ENCODE measurements around the gene TTLL11.
"Not testable (repeated sequence)": the region's sequence is repeated elsewhere in the genome, so short reads cannot be mapped to it uniquely, and the experiment has no call there.

TTLL11 gene

DNA sequence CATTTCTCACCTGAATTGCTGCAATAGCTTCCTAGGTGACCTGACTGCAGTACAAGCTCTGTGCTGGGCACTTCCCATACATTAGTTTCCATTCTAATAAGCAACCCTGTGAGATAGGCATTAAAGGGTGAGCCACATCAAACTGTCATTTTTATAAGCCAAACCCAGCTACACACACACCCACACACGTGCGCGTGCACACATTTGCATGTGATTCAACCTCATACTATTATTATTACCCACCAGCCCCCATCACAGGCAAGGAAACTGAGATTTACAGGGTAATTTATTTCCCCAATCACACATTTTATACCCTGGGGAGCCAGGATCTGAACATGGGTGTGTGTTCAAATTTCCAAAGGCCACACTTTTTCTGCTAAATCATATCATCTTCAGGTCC is 93.6 kb downstream of the TTLL11 start:
- DNase-seq = no peak

- DNase-seq = no peak
Observed at GRCh38 chr9:121998513-121999049, 94.5 kb downstream of the TTLL11 start.

GRCh38 chr9:121997791-121998190 is 95.3 kb downstream of the TTLL11 start:
- DNase-seq = no peak

- no peak for DNase-seq
Observed at GRCh38 chr9:121996783-121997182, 96.3 kb downstream of the TTLL11 start.

- DNase-seq = no peak
Observed at GRCh38 chr9:121995997-121996396, 97.1 kb downstream of the TTLL11 start.

DNA sequence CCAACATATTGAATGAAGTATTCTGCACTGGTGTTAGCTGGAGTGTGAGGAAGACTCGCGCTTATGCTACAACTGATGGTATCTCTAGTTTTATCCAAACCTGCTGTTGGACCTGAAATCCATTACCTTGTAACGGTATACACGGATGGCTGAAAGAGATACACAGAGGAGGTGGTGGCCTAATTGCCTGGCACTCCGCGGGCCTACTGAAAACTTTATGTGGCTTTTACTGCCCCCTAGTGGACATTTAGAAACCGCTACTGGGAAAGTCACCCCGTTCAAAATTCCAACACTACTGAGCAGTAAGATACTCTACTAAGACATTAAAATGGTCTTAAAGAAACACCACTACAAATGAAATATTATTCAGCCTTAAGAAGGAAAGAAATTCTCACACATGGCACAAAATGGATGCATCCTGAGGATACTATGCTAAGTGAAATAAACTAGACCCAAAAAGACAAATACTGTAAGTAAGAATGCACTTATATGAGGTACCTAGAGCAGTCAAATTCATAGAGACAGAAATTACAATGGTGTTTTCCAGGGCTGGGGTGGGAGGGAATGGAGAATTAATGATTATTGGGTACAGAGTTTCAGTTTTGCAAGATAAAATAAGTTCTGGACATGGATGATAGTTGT is 100.4 kb downstream of the TTLL11 start:
- peak; percentile 22 for DNase-seq

DNA sequence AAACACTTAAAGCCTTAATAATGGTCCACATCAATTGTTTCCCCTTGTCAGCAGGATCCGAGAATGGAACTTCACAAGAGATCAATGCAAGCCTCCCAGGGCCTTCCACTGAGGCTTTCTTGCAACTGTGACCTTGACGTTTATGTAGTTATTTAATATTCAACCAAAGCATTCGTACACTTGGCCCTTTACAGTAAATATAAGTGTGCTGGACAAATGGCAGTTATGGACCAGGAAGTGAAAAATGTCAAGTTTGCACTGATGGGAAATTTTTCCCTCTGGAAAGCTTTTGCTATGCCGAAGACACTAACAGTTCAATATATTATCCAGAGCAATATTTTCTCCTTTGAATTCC is 101.8 kb downstream of the TTLL11 start:
- DNase-seq = no peak

- DNase-seq = no peak
Observed at GRCh38 chr9:121990600-121991306, 102.4 kb downstream of the TTLL11 start.

- no peak for DNase-seq
Observed at GRCh38 chr9:121989010-121989409, 104.1 kb downstream of the TTLL11 start.

GRCh38 chr9:121987314-121987713 is 105.8 kb downstream of the TTLL11 start:
- DNase-seq = no peak

GRCh38 chr9:121985792-121986494 is 107.2 kb downstream of the TTLL11 start:
- DNase-seq = no peak

- no peak for DNase-seq
Observed at GRCh38 chr9:121984726-121985402, 108.2 kb downstream of the TTLL11 start.

- DNase-seq = no peak
Observed at GRCh38 chr9:121983736-121984135, 109.4 kb downstream of the TTLL11 start.

GRCh38 chr9:121981118-121981883 is 111.8 kb downstream of the TTLL11 start:
- no peak for DNase-seq

DNA sequence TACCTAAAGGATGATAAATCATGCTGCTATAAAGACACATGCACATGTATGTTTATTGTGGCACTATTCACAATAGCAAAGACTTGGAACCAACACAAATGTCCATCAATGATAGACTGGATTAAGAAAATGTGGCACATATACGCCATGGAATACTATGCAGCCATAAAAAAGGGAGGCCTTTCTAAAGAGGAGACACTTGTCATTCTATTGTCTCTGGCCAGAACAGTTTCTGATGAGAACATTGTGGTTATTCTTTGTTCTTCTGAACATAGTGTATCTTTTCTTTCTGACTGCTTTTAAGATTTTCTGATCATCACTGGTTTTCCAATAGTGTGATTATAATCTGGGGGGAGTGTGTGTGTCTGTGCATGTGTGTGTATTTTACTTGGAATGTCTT is 112.4 kb downstream of the TTLL11 start:
- DNase-seq = not testable (repeated sequence)

- no peak for DNase-seq
Observed at GRCh38 chr9:121979736-121980135, 113.4 kb downstream of the TTLL11 start.

- DNase-seq = no peak
Observed at GRCh38 chr9:121976751-121977150, 116.4 kb downstream of the TTLL11 start.

DNA sequence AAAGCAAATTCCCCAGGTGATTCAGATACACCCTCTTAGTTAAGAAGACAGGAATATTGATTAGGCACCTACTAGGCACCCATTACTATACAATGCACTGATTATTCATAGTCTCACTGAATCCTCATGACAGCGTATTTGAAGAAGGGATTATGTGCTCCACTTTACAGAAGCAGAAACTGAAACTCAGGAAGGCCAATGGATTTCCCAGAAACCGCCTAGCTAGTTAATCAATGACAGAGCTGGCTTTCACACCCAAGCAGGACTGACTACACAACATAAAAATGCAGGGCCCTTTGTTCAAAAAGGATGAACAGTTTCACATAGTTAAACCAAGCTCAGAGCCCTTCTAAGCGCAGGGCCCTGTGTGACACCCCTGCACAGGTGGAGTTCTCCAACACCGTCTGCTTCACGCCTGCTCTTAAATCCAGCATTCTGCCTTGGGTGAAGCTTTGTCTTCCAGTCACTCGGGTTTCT is 117.3 kb downstream of the TTLL11 start:
- no peak for DNase-seq

- no peak for DNase-seq
Observed at GRCh38 chr9:121974421-121974820, 118.7 kb downstream of the TTLL11 start.

GRCh38 chr9:121972501-121972981 is 120.6 kb downstream of the TTLL11 start:
- no peak for DNase-seq

GRCh38 chr9:121968056-121968455 is 125.1 kb downstream of the TTLL11 start:
- DNase-seq = no peak

GRCh38 chr9:121966706-121967105 is 126.4 kb downstream of the TTLL11 start:
- no peak for DNase-seq
